NCI-H2029 treated with DMSO at 0.1 percent for 48 hours (cell line): Measurements from ENCODE around the gene CBR4.
A peak's percentile ranks its signal among the peaks of the same experiment; 100 is the strongest.

ENCODE experiments used
- DNase-seq: peaks from one replicate; lab custom pipeline; 2025; lab: John Stamatoyannopoulos, UW

Gene CBR4

DNA sequence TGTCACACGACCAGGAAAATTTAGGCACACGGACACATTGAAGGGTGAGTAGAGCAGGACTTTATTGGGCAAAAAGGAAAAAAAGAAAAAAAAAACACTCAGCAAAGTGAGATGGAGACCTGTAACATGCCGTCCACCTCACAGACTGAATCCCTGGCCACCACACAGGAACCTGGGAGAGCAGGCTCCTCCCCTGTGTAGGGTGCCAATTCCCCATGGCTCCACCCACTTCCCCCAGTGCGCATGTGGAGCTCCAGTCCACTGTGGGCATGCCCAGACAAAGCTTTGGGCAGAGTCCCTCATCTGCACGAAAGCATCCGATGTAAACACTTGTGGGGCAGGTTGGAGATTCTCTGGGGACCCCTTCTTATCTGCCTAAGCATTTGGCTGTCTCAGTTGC is 23.6 kb upstream of the CBR4 start:
- DNase-seq, result no peak

GRCh38 chr4:169032883-169033645 is 23.0 kb upstream of the CBR4 start:
- DNase-seq, result no peak

- no peak for DNase-seq
These were observed 22.1 kb upstream of the CBR4 start for GRCh38 chr4:169032194-169032593.

GRCh38 chr4:169031392-169031791 is 21.3 kb upstream of the CBR4 start:
- no peak for DNase-seq

- no peak for DNase-seq
These were observed 20.5 kb upstream of the CBR4 start for GRCh38 chr4:169030562-169030982.

GRCh38 chr4:169029947-169030346 is 19.9 kb upstream of the CBR4 start:
- no peak for DNase-seq

DNA sequence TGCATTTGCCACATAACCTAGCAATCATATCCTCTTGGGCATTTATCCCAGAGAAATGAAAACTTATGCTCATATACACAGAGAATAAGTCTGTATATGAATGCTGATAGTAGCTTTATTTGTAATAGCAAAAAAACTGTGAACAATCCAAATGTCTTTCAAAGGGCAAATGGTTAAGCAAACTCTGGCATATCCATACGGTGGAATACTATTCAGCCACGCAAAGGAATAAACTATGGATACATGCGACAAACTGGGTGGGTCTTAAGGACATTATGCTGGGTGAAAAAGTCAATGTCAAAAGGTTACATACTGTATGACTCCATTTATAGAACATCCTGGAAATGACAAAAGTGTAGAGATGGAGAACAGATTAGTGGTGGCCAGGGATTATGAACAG is 17.6 kb upstream of the CBR4 start:
- no peak for DNase-seq

DNA sequence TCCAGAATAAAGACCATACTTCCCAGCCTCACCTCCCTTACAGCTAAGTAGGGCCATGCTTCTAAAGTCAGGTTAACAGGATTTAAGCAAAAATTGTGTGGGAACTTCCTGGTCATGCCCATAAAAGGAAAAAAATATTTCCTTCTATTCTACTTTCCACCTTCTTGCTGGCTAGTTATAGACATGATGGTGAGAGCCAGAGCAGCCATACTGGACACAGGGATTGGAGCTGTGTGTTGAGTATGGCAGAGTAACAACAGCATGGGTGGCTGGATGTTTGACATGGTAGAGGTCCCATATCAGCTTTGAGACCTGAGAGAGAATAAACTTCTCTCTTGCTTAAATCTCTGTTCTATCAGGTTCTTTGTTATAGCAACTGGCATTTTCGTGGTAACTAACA is 15.1 kb upstream of the CBR4 start:
- DNase-seq, result no peak

DNA sequence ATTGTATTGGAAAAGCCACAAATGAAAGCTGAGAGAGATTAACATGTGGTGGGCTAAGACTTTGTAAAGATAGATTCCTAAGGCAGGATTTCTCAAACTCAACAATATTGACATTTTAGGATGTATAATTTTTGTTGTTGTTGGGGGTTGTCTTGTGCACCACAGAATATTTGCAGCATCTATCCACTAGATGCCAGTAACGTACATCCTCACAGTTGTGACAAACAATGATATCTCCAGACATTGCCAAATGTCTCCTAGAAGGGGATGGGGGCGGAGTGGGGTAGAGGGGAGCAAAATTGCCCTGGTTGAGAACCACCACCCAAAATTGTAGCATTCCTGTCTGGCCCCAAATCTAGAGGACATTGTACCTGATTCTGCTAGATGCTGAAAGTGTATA is 14.7 kb upstream of the CBR4 start:
- peak; percentile 7 for DNase-seq

DNA sequence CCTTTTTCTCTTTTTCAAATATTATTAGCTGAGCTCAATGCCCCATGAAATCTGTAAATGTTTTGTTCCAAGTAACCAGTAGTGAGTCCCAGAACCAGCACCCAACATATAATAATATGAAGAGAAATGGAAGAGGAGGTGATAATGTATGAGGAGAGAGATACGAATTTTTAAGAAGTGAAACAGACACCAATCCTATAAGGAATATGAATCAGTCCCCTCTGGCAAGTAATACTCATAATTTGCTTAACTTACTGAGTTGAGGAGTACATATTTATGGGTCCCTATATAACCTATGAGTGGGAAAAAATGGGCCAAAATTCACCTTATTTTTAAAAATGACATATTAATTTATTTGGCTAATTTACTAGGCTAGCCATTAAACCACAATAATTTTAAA is 8.4 kb upstream of the CBR4 start:
- DNase-seq, result no peak

DNA sequence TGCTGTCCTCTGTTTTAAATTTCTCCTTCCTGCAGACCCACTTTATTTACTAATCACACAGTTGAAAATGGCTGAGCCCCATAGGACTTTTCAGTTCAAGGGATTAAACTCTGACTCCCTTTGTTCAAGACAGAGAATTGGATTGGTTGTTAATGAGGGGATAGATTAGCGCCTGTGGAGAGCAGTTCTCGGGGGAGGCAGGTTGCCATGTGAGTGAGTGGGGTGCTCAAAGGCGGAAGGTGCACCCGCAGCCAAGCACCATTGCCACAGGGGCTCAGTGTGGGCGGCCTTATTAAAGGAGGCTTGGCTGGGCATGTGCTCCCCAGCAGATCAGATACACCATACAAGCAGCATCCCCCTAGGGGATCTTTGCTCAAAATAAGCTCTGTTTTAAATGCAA is 7.9 kb upstream of the CBR4 start:
- DNase-seq, result no peak

DNA sequence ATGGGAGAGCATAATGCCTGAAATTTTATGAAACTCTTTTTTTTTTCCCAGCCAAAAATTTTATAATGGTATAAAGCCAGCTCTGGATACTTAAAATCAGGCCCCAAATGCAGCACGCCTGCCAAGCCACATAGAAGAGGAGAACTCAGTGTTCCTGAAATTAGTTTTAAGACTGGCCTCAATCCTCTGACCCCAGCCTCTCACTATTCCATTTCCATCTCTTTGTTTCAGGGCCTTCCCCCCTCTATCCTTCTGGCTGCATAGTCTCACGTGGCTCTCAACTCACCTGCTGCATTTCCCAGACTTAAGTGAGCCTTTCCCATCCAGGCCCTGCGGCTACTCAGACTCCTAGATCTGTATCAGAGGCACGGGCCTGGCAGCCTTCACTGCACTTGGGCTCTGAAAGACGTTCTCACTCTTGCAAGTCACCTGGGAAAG is 5.2 kb upstream of the CBR4 start:
- no peak for DNase-seq

- DNase-seq, result no peak
These were observed 4.5 kb upstream of the CBR4 start for GRCh38 chr4:169014586-169014985.

DNA sequence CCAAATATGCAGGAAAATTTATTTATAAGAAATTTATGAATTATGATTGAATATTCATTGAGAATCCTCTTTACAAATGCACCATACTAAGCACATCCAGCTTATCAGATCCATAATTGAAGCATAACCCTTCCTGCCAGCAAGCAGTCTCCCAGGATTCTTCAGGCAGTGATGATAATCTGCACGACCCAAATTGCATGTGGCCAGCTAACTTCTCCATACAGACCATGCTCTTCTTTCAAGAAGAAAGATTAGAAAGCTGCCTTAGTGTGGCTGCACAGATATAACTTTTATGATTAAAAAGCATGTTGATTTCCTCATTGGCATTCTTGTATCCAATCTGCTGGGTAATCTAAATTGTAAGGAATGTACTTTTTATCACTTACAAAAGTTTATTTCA is 3.3 kb upstream of the CBR4 start:
- DNase-seq, result no peak

GRCh38 chr4:169012049-169012448 is 2.0 kb upstream of the CBR4 start:
- no peak for DNase-seq

GRCh38 chr4:169009286-169010124 is 550 bp downstream of the CBR4 start:
- peak; percentile 17 for DNase-seq

DNA sequence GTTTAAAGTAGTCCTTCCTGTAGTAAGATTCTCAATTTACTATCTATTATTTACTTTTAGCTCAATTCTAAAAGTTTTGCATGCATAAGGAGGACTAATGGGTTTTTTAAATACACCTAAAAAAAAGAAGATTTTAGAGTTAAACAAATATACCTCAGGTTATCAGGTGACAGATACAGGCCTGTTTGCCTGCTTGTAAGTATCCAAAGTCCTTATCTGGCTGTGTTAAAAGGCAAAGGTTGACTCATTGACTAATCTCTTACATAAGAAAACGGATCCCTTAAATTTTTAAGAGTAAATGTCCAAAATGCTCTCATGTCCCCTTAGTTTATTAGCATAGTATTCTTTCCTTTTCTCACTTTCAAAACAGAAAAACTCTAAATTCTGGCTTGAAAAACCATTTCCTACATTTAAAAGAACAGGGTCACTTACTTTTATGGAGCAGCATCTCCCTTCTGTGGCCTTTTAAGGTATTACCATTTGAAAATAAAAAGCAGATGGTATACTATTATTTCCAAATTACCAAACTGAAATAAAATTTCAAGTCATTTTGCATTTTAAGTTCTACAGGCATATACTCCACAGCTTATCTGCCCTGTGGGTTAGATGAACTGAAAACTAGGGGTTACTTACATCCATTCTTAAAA is 4.5 kb downstream of the CBR4 start:
- no peak for DNase-seq

- DNase-seq, result no peak
These were observed 9.7 kb downstream of the CBR4 start for GRCh38 chr4:169000315-169000714.

- DNase-seq, result no peak
These were observed 10.2 kb downstream of the CBR4 start for GRCh38 chr4:168999809-169000208.

- DNase-seq, result no peak
These were observed 11.5 kb downstream of the CBR4 start for GRCh38 chr4:168998596-168998995.

- no peak for DNase-seq
These were observed 14.3 kb downstream of the CBR4 start for GRCh38 chr4:168995537-168996295.

DNA sequence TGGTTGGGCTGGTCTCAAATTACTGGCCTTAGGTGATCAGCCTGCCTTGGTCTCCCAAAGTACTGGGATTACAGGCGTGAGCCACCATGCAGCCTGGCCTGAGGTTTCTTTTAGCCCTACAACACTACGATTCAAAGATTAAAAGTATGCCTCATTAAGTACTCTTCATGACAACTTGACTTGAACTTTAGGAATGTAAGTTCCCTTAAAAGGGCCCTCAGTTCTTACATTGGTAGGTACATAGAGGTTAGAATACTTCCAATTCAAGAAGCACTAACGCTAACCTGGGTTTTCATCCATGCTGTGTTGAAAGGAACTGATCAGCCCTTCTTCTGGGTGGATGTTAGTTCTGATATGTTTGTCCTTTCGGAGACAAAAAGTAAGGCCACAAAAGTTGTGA is 15.1 kb downstream of the CBR4 start:
- DNase-seq, result no peak
